ENCODE results near the gene PPP4R3A. TPM values are rescaled to one million over a fixed set of nuclear protein-coding genes. Genes with fewer than 3 reads are reported as not detected.
A peak's percentile ranks its signal among the peaks of the same experiment; 100 is the strongest.

Gene PPP4R3A
- total RNA-seq, 3 donors from 2014 or later (not counting 1 experiment from before 2014, with no cell fraction given) = 168 to 216 (median 180) TPM

DNA sequence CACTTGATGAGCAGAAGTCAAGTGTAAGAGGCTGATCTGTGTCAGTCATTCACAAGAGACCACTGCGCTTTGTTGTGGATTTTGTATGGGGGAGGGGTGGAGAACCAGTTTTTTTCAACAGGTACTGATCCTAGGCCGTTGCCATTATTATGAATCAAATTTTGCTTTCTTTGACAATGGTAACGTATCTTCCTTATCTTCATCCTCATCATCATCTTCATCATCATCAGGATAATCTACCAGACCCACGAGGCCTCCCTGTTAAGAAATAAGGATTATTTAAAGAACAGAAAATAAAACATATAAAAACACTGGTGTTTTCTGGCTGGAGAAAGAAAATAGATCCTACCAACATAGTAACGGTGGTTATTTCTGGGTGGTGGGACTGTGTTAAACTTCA, 51.5 kb downstream of the PPP4R3A start:
- Histone ChIP-seq H3K4me3 (ENCODE audit: low read length) (no peak overlapping the region), H3K27me3 (ENCODE audit: control insufficient read depth, insufficient read depth, low read length) (no peaks in the 10 kb centered on the region), H3K36me3 (ENCODE audit: control insufficient read depth, insufficient read depth, low read length) (peaks cover 75% of the 10 kb centered on the region), H3K9me3 (ENCODE audit: control insufficient read depth, insufficient read depth, low read length) (no peaks in the 10 kb centered on the region), H3K4me1 (ENCODE audit: control insufficient read depth, insufficient read depth, low read length) (no peaks in the 10 kb centered on the region), H3K27ac (ENCODE audit: low read length) (no peak overlapping the region)
- H3K4me3 Mint-ChIP-seq = no peak overlapping the region
- peaks cover 0 to 6% of the 10 kb centered on the region in 2 donors for H3K4me1 Mint-ChIP-seq
- H3K27me3 Mint-ChIP-seq (ENCODE audit: low read depth in 2 of 2) = no peaks in the 10 kb centered on the region
- no peak for DNase-seq
- peak overlapping the region in 1 of 2 donors; percentile 39 for H3K27ac Mint-ChIP-seq
- no peaks in the 10 kb centered on the region for H3K9me3 Mint-ChIP-seq
- intact Hi-C loops (cut with micrococcal nuclease) = no loop called here
- WGBS (ENCODE audit: insufficient coverage) = 92% methylated on average over 2 of the region's 5 CpGs
- peaks cover 11% of the 10 kb centered on the region for H3K36me3 Mint-ChIP-seq
- ATAC-seq = no peak
- TF ChIP-seq CTCF (IDR thresholded peaks at IDR 0.05) = no peak

GRCh38 chr14:91456283-91456682, 53.8 kb downstream of the PPP4R3A start:
- Histone ChIP-seq H3K36me3 (ENCODE audit: control insufficient read depth, insufficient read depth, low read length) (peaks cover 53% of the 10 kb centered on the region), H3K4me1 (ENCODE audit: control insufficient read depth, insufficient read depth, low read length) (no peaks in the 10 kb centered on the region), H3K9me3 (ENCODE audit: control insufficient read depth, insufficient read depth, low read length) (no peaks in the 10 kb centered on the region), H3K27ac (ENCODE audit: low read length) (no peak overlapping the region), H3K4me3 (ENCODE audit: low read length) (no peak overlapping the region), H3K27me3 (ENCODE audit: control insufficient read depth, insufficient read depth, low read length) (no peaks in the 10 kb centered on the region)
- H3K9me3 Mint-ChIP-seq = no peaks in the 10 kb centered on the region
- H3K27ac Mint-ChIP-seq = peak overlapping the region; percentile 39 to 59
- ATAC-seq (no peak), DNase-seq (no peak)
- H3K36me3 Mint-ChIP-seq = peaks cover 11% of the 10 kb centered on the region
- intact Hi-C loops (cut with micrococcal nuclease) = no loop called here
- H3K4me1 Mint-ChIP-seq = peaks cover 0 to 6% of the 10 kb centered on the region in 2 donors
- H3K4me3 Mint-ChIP-seq = no peak overlapping the region
- 88% methylated on average over 1 of the region's 1 CpG for WGBS (ENCODE audit: insufficient coverage)
- TF ChIP-seq CTCF (IDR thresholded peaks at IDR 0.05) = no peak
- no peaks in the 10 kb centered on the region for H3K27me3 Mint-ChIP-seq (ENCODE audit: low read depth in 2 of 2)

DNA sequence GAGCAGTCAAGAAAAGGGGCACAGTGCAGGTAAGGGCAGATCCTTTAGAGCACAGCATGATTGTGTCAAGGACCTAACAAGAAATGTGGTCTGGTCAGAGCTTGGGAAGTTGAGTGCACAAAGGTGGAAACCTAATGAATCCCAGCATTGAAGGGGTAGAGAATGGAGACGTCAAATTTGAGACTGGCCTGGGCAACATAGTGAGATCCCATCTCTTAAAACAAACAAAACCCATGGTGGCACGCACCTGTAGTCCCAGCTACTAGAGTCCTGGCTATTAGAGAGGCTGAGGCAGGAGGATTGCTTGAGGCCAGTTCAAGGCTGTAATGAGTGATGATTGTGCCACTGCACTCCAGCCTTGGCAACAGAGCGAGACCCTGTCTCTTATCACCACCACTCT, 55.5 kb downstream of the PPP4R3A start:
- Mint-ChIP-seq H3K9me3 (no peaks in the 10 kb centered on the region), H3K36me3 (peaks cover 6% of the 10 kb centered on the region), H3K4me1 (peaks cover 0 to 6% of the 10 kb centered on the region in 2 donors), H3K27ac (peak overlapping the region; percentile 39 to 44), H3K27me3 (ENCODE audit: low read depth in 2 of 2) (no peaks in the 10 kb centered on the region), H3K4me3 (no peak overlapping the region)
- peak in 1 of 3 donors; percentile 17 for ATAC-seq
- Histone ChIP-seq H3K4me3 (ENCODE audit: low read length) (no peak overlapping the region), H3K27me3 (ENCODE audit: control insufficient read depth, insufficient read depth, low read length) (no peaks in the 10 kb centered on the region), H3K36me3 (ENCODE audit: control insufficient read depth, insufficient read depth, low read length) (peaks cover 37% of the 10 kb centered on the region), H3K27ac (ENCODE audit: low read length) (no peak overlapping the region), H3K9me3 (ENCODE audit: control insufficient read depth, insufficient read depth, low read length) (no peaks in the 10 kb centered on the region), H3K4me1 (ENCODE audit: control insufficient read depth, insufficient read depth, low read length) (no peaks in the 10 kb centered on the region)
- TF ChIP-seq CTCF (IDR thresholded peaks at IDR 0.05) = no peak
- 100% methylated on average over 2 of the region's 3 CpGs for WGBS (ENCODE audit: insufficient coverage)
- intact Hi-C loops (cut with micrococcal nuclease) = no loop called here
- DNase-seq = no peak

GRCh38 chr14:91454155-91454554, 56.0 kb downstream of the PPP4R3A start:
- Mint-ChIP-seq H3K4me3 (no peak overlapping the region), H3K27me3 (ENCODE audit: low read depth in 2 of 2) (no peaks in the 10 kb centered on the region), H3K27ac (peak overlapping the region; percentile 39 to 44), H3K4me1 (peaks cover 0 to 6% of the 10 kb centered on the region in 2 donors), H3K36me3 (peaks cover 6% of the 10 kb centered on the region), H3K9me3 (no peaks in the 10 kb centered on the region)
- Histone ChIP-seq H3K27ac (ENCODE audit: low read length) (no peak overlapping the region), H3K9me3 (ENCODE audit: control insufficient read depth, insufficient read depth, low read length) (no peaks in the 10 kb centered on the region), H3K27me3 (ENCODE audit: control insufficient read depth, insufficient read depth, low read length) (no peaks in the 10 kb centered on the region), H3K36me3 (ENCODE audit: control insufficient read depth, insufficient read depth, low read length) (peaks cover 33% of the 10 kb centered on the region), H3K4me1 (ENCODE audit: control insufficient read depth, insufficient read depth, low read length) (no peaks in the 10 kb centered on the region), H3K4me3 (ENCODE audit: low read length) (no peak overlapping the region)
- ATAC-seq (peak in 1 of 3 donors; percentile 12), DNase-seq (no peak)
- TF ChIP-seq CTCF (IDR thresholded peaks at IDR 0.05) = no peak
- intact Hi-C loops (cut with micrococcal nuclease) = no loop called here

Measured in natural killer cell (primary cell).